Mucosa of rectum (tissue), 2 donors: ENCODE measurements around the gene PXDN.

Experiments used
- H3K27ac ChIP-seq, 2 donors: one replicate each; pipeline ENCODE4 v1.7.0; 2013; ENCODE audit warnings: inconsistent platforms in 2 of 2, low read depth in 2 of 2, low read length in 2 of 2
- H3K27me3 ChIP-seq, 2 donors: one replicate each; pipeline ENCODE4 v1.7.0; 2013; ENCODE audit warnings: low read length in 2 of 2; ENCODE audit not compliant: control insufficient read depth in 2 of 2, insufficient read depth in 2 of 2
- H3K36me3 ChIP-seq, 2 donors: one replicate each; pipeline ENCODE4 v1.7.0; 2013; ENCODE audit warnings: low read length in 2 of 2; ENCODE audit not compliant: control insufficient read depth in 2 of 2, insufficient read depth in 2 of 2
- H3K4me1 ChIP-seq, 2 donors: one replicate each; pipeline ENCODE4 v1.7.0; 2013; ENCODE audit warnings: low read length in 2 of 2, mild to moderate bottlenecking in 1 of 2; ENCODE audit not compliant: control insufficient read depth in 2 of 2, insufficient read depth in 2 of 2
- H3K4me3 ChIP-seq, 2 donors: one replicate each; pipeline ENCODE4 v1.7.0; 2013; ENCODE audit warnings: low read length in 2 of 2
- H3K9ac ChIP-seq, 2 donors: one replicate each; pipeline ENCODE4 v1.7.0; 2013; ENCODE audit warnings: low read length in 2 of 2, low read depth in 1 of 2, mild to moderate bottlenecking in 1 of 2
- H3K9me3 ChIP-seq, 2 donors: one replicate each; pipeline ENCODE4 v1.7.0; 2013; ENCODE audit warnings: low read length in 2 of 2; ENCODE audit not compliant: control insufficient read depth in 2 of 2
- donor health status: healthy.
- donor health status: Normal muscosa, but diverticular disease.

The PXDN gene

GRCh38 chr2:1744446-1745170 is at the start of gene PXDN:
PXDN (minus strand) TSS chr2:1744515; CDS start chr2:1744455, 60 bp downstream.
- Histone ChIP-seq H3K9ac (peak within 1 kb of the TSS in 1 of 2 donors; percentile 15), H3K4me1 (no peaks in the 10 kb centered on the region), H3K27ac (peak within 1 kb of the TSS; percentile 61 to 81)

GRCh38 chr2:1793868-1794445 is 49.6 kb upstream of the PXDN start:
- Histone ChIP-seq H3K9ac (no peak overlapping the region), H3K36me3 (no peaks in the 10 kb centered on the region), H3K27ac (no peak overlapping the region), H3K4me3 (no peak overlapping the region), H3K4me1 (no peaks in the 10 kb centered on the region), H3K9me3 (no peaks in the 10 kb centered on the region), H3K27me3 (no peaks in the 10 kb centered on the region)

More at GRCh38 chr2:1744446-1745170, at the start of gene PXDN:
- peak within 1 kb of the TSS; percentile 44 to 50 for H3K4me3 ChIP-seq
- H3K9me3 ChIP-seq, result no peaks in the 10 kb centered on the region
- no peaks in the 10 kb centered on the region for H3K36me3 ChIP-seq
- H3K27me3 ChIP-seq, result peaks cover 2 to 9% of the 10 kb centered on the region in 2 donors

GRCh38 chr2:1793001-1793867 is 48.9 kb upstream of the PXDN start:
- no peak overlapping the region for H3K9ac ChIP-seq
- no peaks in the 10 kb centered on the region for H3K36me3 ChIP-seq
- H3K4me3 ChIP-seq, result no peak overlapping the region
- H3K27ac ChIP-seq, result no peak overlapping the region
- H3K4me1 ChIP-seq, result no peaks in the 10 kb centered on the region
- no peaks in the 10 kb centered on the region for H3K9me3 ChIP-seq
- H3K27me3 ChIP-seq, result peaks cover 0 to 2% of the 10 kb centered on the region in 2 donors

- Histone ChIP-seq H3K4me3 (no peak overlapping the region), H3K27ac (no peak overlapping the region), H3K36me3 (no peaks in the 10 kb centered on the region), H3K27me3 (peaks cover 2% of the 10 kb centered on the region in 2 donors), H3K9me3 (no peaks in the 10 kb centered on the region), H3K9ac (no peak overlapping the region), H3K4me1 (no peaks in the 10 kb centered on the region)
These were observed 47.5 kb upstream of the PXDN start for GRCh38 chr2:1791685-1792435.

- H3K36me3 ChIP-seq, result no peaks in the 10 kb centered on the region
- H3K4me3 ChIP-seq, result no peak overlapping the region
- peaks cover 2% of the 10 kb centered on the region in 2 donors for H3K27me3 ChIP-seq
- H3K27ac ChIP-seq, result no peak overlapping the region
- H3K9me3 ChIP-seq, result no peaks in the 10 kb centered on the region
- H3K9ac ChIP-seq, result no peak overlapping the region
- H3K4me1 ChIP-seq, result no peaks in the 10 kb centered on the region
These were observed 46.8 kb upstream of the PXDN start for GRCh38 chr2:1791006-1791605.

- Histone ChIP-seq H3K9ac (no peak overlapping the region), H3K4me3 (no peak overlapping the region), H3K9me3 (no peaks in the 10 kb centered on the region), H3K27ac (no peak overlapping the region), H3K36me3 (no peaks in the 10 kb centered on the region), H3K27me3 (peaks cover 2% of the 10 kb centered on the region in 2 donors), H3K4me1 (no peaks in the 10 kb centered on the region)
These were observed 46.2 kb upstream of the PXDN start for GRCh38 chr2:1790473-1790872.

GRCh38 chr2:1789610-1790009 is 45.3 kb upstream of the PXDN start:
- Histone ChIP-seq H3K9ac (no peak overlapping the region), H3K27ac (no peak overlapping the region), H3K4me3 (no peak overlapping the region), H3K9me3 (no peaks in the 10 kb centered on the region), H3K4me1 (no peaks in the 10 kb centered on the region), H3K27me3 (peaks cover 2% of the 10 kb centered on the region in 2 donors), H3K36me3 (no peaks in the 10 kb centered on the region)

GRCh38 chr2:1788478-1788959 is 44.2 kb upstream of the PXDN start:
- no peaks in the 10 kb centered on the region for H3K9me3 ChIP-seq
- H3K36me3 ChIP-seq, result no peaks in the 10 kb centered on the region
- H3K4me3 ChIP-seq, result no peak overlapping the region
- no peaks in the 10 kb centered on the region for H3K4me1 ChIP-seq
- H3K27ac ChIP-seq, result no peak overlapping the region
- H3K27me3 ChIP-seq, result peaks cover 2% of the 10 kb centered on the region in 2 donors
- H3K9ac ChIP-seq, result no peak overlapping the region

- Histone ChIP-seq H3K36me3 (no peaks in the 10 kb centered on the region), H3K27me3 (peaks cover 2% of the 10 kb centered on the region in 2 donors), H3K9ac (no peak overlapping the region), H3K4me3 (no peak overlapping the region), H3K9me3 (no peaks in the 10 kb centered on the region), H3K27ac (no peak overlapping the region), H3K4me1 (no peaks in the 10 kb centered on the region)
These were observed 43.6 kb upstream of the PXDN start for GRCh38 chr2:1787755-1788477.
